Neural progenitor cell (in vitro differentiated cells): ENCODE data around the gene PCDH9.

Experiments used
- EZH2 ChIP-seq: fragments of 200-600 bp; sonication (generic); IDR thresholded peaks from 2 replicates; pipeline ENCODE4 v1.6.1; 2017; ENCODE audit warnings: antibody characterized with exemption, mild to moderate bottlenecking, moderate library complexity
- TF ChIP-seq, protein P1 (sequence below): fragments of 200-600 bp; sonication (generic); IDR thresholded peaks from 2 replicates; pipeline ENCODE4 v1.5.1; 2017; ENCODE audit warnings: antibody characterized with exemption, mild to moderate bottlenecking

- TF ChIP-seq, protein P1, sequence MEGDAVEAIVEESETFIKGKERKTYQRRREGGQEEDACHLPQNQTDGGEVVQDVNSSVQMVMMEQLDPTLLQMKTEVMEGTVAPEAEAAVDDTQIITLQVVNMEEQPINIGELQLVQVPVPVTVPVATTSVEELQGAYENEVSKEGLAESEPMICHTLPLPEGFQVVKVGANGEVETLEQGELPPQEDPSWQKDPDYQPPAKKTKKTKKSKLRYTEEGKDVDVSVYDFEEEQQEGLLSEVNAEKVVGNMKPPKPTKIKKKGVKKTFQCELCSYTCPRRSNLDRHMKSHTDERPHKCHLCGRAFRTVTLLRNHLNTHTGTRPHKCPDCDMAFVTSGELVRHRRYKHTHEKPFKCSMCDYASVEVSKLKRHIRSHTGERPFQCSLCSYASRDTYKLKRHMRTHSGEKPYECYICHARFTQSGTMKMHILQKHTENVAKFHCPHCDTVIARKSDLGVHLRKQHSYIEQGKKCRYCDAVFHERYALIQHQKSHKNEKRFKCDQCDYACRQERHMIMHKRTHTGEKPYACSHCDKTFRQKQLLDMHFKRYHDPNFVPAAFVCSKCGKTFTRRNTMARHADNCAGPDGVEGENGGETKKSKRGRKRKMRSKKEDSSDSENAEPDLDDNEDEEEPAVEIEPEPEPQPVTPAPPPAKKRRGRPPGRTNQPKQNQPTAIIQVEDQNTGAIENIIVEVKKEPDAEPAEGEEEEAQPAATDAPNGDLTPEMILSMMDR = no peak
- TF ChIP-seq EZH2 = no peak
Observed at GRCh38 chr13:66509175-66509574, 721.0 kb downstream of the PCDH9 start.
